ENCODE results near the gene LYSMD1. TPM values are rescaled to one million over a fixed set of nuclear protein-coding genes. Genes with fewer than 3 reads are reported as not detected.

LYSMD1 gene
- total and polyA plus RNA-seq, 2 donors (not counting 3 experiments of a cell fraction or from before 2014, with no cell fraction given) = 1.7 to 8.2 TPM

GRCh38 chr1:151158751-151159251 is 6.9 kb downstream of the LYSMD1 start:
- TF ChIP-seq POLR2A (IDR thresholded peaks at IDR 0.05; ENCODE audit: low read depth, low read length) (no peak), POLR2AphosphoS5 (IDR thresholded peaks at IDR 0.05; ENCODE audit: insufficient read depth, low read depth, low read length) (no peak), EZH2 (IDR thresholded peaks at IDR 0.05; ENCODE audit: borderline replicate concordance, low read depth, low read length, severe bottlenecking) (no peak), MYC (IDR thresholded peaks at IDR 0.05; ENCODE audit: low read depth, low read length) (no peak), JUN (IDR thresholded peaks at IDR 0.05; ENCODE audit: borderline replicate concordance, insufficient read depth, insufficient read length, low read depth) (no peak), CTCF (IDR thresholded peaks at IDR 0.05; ENCODE audit: extremely low read depth in 1 of 2, insufficient read depth in 1 of 2, low read depth in 1 of 2, low read length in 2 of 2) (no peak)
- Histone ChIP-seq H3K36me3 (ENCODE audit: control insufficient read depth in 2 of 2, extremely low read depth in 1 of 2, insufficient read depth in 2 of 2, low read length in 2 of 2) (peaks cover 2 to 16% of the 10 kb centered on the region in 2 experiments), H3K4me2 (ENCODE audit: insufficient read depth, low read length) (no peak overlapping the region), H3K79me2 (ENCODE audit: control insufficient read depth, insufficient read depth, low read length) (no peaks in the 10 kb centered on the region), H3K27ac (ENCODE audit: insufficient read depth, low read depth, low read length) (no peak overlapping the region), H3K9me1 (replicated peaks; ENCODE audit: control insufficient read depth, extremely low read depth, insufficient read depth, low read length) (no peaks in the 10 kb centered on the region), H2AFZ (ENCODE audit: low read depth, low read length) (no peak overlapping the region), H3K4me3 (replicated peaks in 1 of 3; ENCODE audit: insufficient read depth in 1 of 3, low read depth in 1 of 3, low read length in 3 of 3) (no peak overlapping the region), H3K9ac (replicated peaks; ENCODE audit: extremely low read depth, insufficient read depth, low read length) (no peak overlapping the region), H4K20me1 (replicated peaks; ENCODE audit: control insufficient read depth, extremely low read depth, insufficient read depth, low read length) (no peaks in the 10 kb centered on the region), H3K9me3 (replicated peaks; ENCODE audit: control insufficient read depth, insufficient read depth, low read length) (no peaks in the 10 kb centered on the region), H3K4me1 (ENCODE audit: control insufficient read depth, extremely low read depth, insufficient read depth, low read length) (peaks cover 18% of the 10 kb centered on the region), H3K27me3 (ENCODE audit: control insufficient read depth in 2 of 2, insufficient read depth in 2 of 2, low read length in 2 of 2) (no peaks in the 10 kb centered on the region)
- FAIRE-seq = no peak
- ChIA-PET CTCF (interaction anchor here (1.5 to 11.7 kb wide), 3 partner anchors 57 to 134 kb away, joined by 4 to 623 read pairs (median 7); no protein-coding TSS in a partner anchor), POLR2A (no interaction called here)
- no TSS peak for BruUV-seq (replicated peaks)
- dilution Hi-C loops (cut with MboI; ENCODE audit: extremely low pct_ligation_motif_present, low sequenced_read_pairs) (no loop called here), intact Hi-C loops (cut with micrococcal nuclease) (no loop called here)
- no peak for DNase-seq (ENCODE audit: low read depth, low spot score)
